K562 (cell line): ENCODE measurements around the gene TBL1XR1. TPM values are rescaled to one million over a fixed set of nuclear protein-coding genes. Genes with fewer than 3 reads are reported as not detected.

ENCODE experiments used
- CBX5 ChIP-seq: IDR thresholded peaks from 2 replicates; pipeline ENCODE4 v1.6.1; 2014; ENCODE audit warnings: low read depth, borderline replicate concordance
- CHD1 ChIP-seq: fragments of 200-600 bp; sonication (generic); IDR thresholded peaks from one replicate; pipeline ENCODE4 v1.6.1; 2012; ENCODE audit warnings: mild to moderate bottlenecking, moderate library complexity, low read length, inconsistent platforms
- CHD2 ChIP-seq: IDR thresholded peaks from 2 replicates; pipeline ENCODE4 v1.6.1; 2011; ENCODE audit warnings: low read depth, low read length
- DLX4 ChIP-seq: fragments of 250-450 bp; sonication (Bioruptor Pico); IDR thresholded peaks from 2 replicates; pipeline ENCODE4 v1.6.1; 2021; ENCODE audit warnings: mild to moderate bottlenecking
- EGR1 ChIP-seq: fragments of 450-650 bp; conservative IDR thresholded peaks from 2 replicates; pipeline ENCODE4 v1.6.1; 2017; ENCODE audit warnings: mild to moderate bottlenecking
- ETV6 ChIP-seq, 3 experiments: fragments of 150-350 bp in 1 of 3; sonication (generic) in 1 of 3; formaldehyde crosslinking in 1 of 3; IDR thresholded peaks; 2 replicates each; pipeline versions ENCODE4 v1.6.1 to v1.8.0; 2014 to 2022; ENCODE audit warnings: borderline replicate concordance in 2 of 3, low read depth in 2 of 3, antibody characterized with exemption in 1 of 3, low read length in 1 of 3, mild to moderate bottlenecking in 1 of 3, missing genetic modification reagents in 1 of 3
- FOXJ3 ChIP-seq: sonication (generic); formaldehyde crosslinking; IDR thresholded peaks from 2 replicates; pipeline ENCODE4 v1.4.0; 2020; ENCODE audit warnings: mild to moderate bottlenecking, missing genetic modification reagents
- HES1 ChIP-seq: fragments of 450-650 bp; IDR thresholded peaks from 2 replicates; pipeline ENCODE4 v1.6.1; 2016; ENCODE audit warnings: low read depth, mild to moderate bottlenecking, moderate library complexity
- JUN ChIP-seq, 2 experiments: sonication (generic) in 1 of 2; formaldehyde crosslinking in 1 of 2; IDR thresholded peaks; 2 replicates each; pipeline versions ENCODE4 v1.6.1 to v1.8.0; 2012 to 2022; ENCODE audit warnings: borderline replicate concordance in 2 of 2, mild to moderate bottlenecking in 2 of 2, improper control_type of control experiment in 1 of 2, low read depth in 1 of 2, low read length in 1 of 2, missing genetic modification reagents in 1 of 2
- MCM5 ChIP-seq: fragments of 450-650 bp; IDR thresholded peaks from 2 replicates; pipeline ENCODE4 v1.6.1; 2016; ENCODE audit warnings: low read depth
- PCBP2 ChIP-seq: fragments of 200-400 bp; formaldehyde crosslinking; IDR thresholded peaks from 2 replicates; pipeline ENCODE4 v1.6.1; 2018; ENCODE audit warnings: low read length, low read depth, mild to moderate bottlenecking, moderate library complexity; ENCODE audit not compliant: poor library complexity, severe bottlenecking
- PURB ChIP-seq: sonication (generic); formaldehyde crosslinking; IDR thresholded peaks from 2 replicates; pipeline ENCODE4 v1.9.0; 2021; ENCODE audit warnings: low read depth, mild to moderate bottlenecking, missing genetic modification reagents
- RBM22 ChIP-seq: fragments of 200-400 bp; formaldehyde crosslinking; IDR thresholded peaks from 2 replicates; pipeline ENCODE4 v1.6.1; 2018; ENCODE audit warnings: low read length, low read depth; ENCODE audit not compliant: poor library complexity, severe bottlenecking
- RERE ChIP-seq: sonication (generic); formaldehyde crosslinking; IDR thresholded peaks from 2 replicates; pipeline ENCODE4 v1.8.0; 2023; ENCODE audit warnings: missing genetic modification reagents, mild to moderate bottlenecking, borderline replicate concordance
- SNIP1 ChIP-seq: fragments of 450-650 bp; IDR thresholded peaks from 2 replicates; pipeline ENCODE4 v1.7.1; 2017; ENCODE audit warnings: low read depth, mild to moderate bottlenecking
- SREBF2 ChIP-seq: sonication (generic); formaldehyde crosslinking; IDR thresholded peaks from 2 replicates; pipeline ENCODE4 v1.4.0; 2020; ENCODE audit warnings: mild to moderate bottlenecking, missing genetic modification reagents
- TAF7 ChIP-seq: fragments of 450-650 bp; IDR thresholded peaks from 2 replicates; pipeline ENCODE4 v1.6.1; 2016; ENCODE audit warnings: missing genetic modification characterization, missing compliant biosample characterization
- TGIF2 ChIP-seq: sonication (generic); formaldehyde crosslinking; IDR thresholded peaks from 2 replicates; pipeline ENCODE4 v1.8.1; 2022; ENCODE audit warnings: mild to moderate bottlenecking, missing genetic modification reagents, moderate library complexity
- ZNF121 ChIP-seq: sonication (generic); formaldehyde crosslinking; conservative IDR thresholded peaks from 2 replicates; pipeline ENCODE4 v1.8.0; 2022; ENCODE audit warnings: missing genetic modification reagents
- ZNF23 ChIP-seq: fragments of 250-450 bp; sonication (Bioruptor Pico); IDR thresholded peaks from 2 replicates; pipeline ENCODE4 v1.4.0; 2020; ENCODE audit warnings: mild to moderate bottlenecking
- ZNF57 ChIP-seq: fragments of 450-650 bp; formaldehyde crosslinking; IDR thresholded peaks from 2 replicates; pipeline ENCODE4 v1.4.0; 2020; ENCODE audit warnings: mild to moderate bottlenecking, moderate library complexity
- ZNF583 ChIP-seq: fragments of 250-450 bp; sonication (Bioruptor Pico); IDR thresholded peaks from 2 replicates; pipeline ENCODE4 v1.4.0; 2020
- ZNF77 ChIP-seq: fragments of 250-450 bp; sonication (Bioruptor Pico); IDR thresholded peaks from 2 replicates; pipeline ENCODE4 v1.5.0; 2020
- polyA plus RNA-seq, 8 experiments: library from polyadenylated mRNA; depleted of rRNA in 4 of 8; stranded (reverse) in 5 of 8; unstranded in 3 of 8; fragments of >200 nt; fragmentation: Nextera tagmentation in 2 of 8; fragmentation: Illumina TruSeq in 1 of 8; extraction: Ambion mirVana in 2 of 8; extraction: Trizol in 1 of 8; gene quantifications; 2 replicates each; pipeline versions ENCODE4 v1.2.1 to v1.2.3, GENCODE V29; 2011 to 2014; ENCODE audit warnings: inconsistent platforms in 1 of 8, missing spikeins in 1 of 8
- total RNA-seq, 7 experiments: library from RNA; depleted of rRNA in 6 of 7; stranded (reverse); fragments of >200 nt in 6 of 7; fragmentation: Illumina TruSeq in 2 of 7; extraction: Trizol in 2 of 7; gene quantifications; 2 replicates each; pipeline versions ENCODE4 v1.2.1 to v1.2.3, GENCODE V29; 2011 to 2021; ENCODE audit warnings: low replicate concordance in 1 of 7

Gene TBL1XR1
- total and polyA plus RNA-seq, 9 of the 15 experiments (the other 6 are each of a cell fraction or from before 2014, with no cell fraction given): 19.6 to 171 (median 83.3) TPM

GRCh38 chr3:177197727-177198460, 612 bp upstream of the TBL1XR1 start (continued):
- TF ChIP-seq PCBP2: no peak
- no peak for TF ChIP-seq PURB (CRISPR knock-in tag)
- TF ChIP-seq TAF7 (tag): no peak
- TF ChIP-seq ZNF23 (CRISPR knock-in tag): no peak
- peak; percentile 33; the same call in 1 of the 2 replicates for TF ChIP-seq CHD2
- no peak for TF ChIP-seq ZNF583 (CRISPR knock-in tag)
- TF ChIP-seq JUN (IDR thresholded peaks at IDR 0.05; ENCODE audit: borderline replicate concordance, low read depth, low read length): no peak
- no peak for TF ChIP-seq JUN (CRISPR knock-in tag; IDR thresholded peaks at IDR 0.05; ENCODE audit: borderline replicate concordance)
- TF ChIP-seq CBX5: no peak
- TF ChIP-seq ZNF77: no peak
- no peak for TF ChIP-seq ETV6 (IDR thresholded peaks at IDR 0.05; ENCODE audit: borderline replicate concordance in 1 of 2, low read depth in 2 of 2, low read length in 1 of 2)
- TF ChIP-seq ETV6 (CRISPR knock-in tag; IDR thresholded peaks at IDR 0.05; ENCODE audit: borderline replicate concordance): no peak
- TF ChIP-seq TGIF2 (CRISPR knock-in tag): no peak
- no peak for TF ChIP-seq HES1
- TF ChIP-seq DLX4 (CRISPR knock-in tag): no peak
- peak; percentile 53 for TF ChIP-seq EGR1
- no peak for TF ChIP-seq ZNF121 (CRISPR knock-in tag)
- no peak for TF ChIP-seq SNIP1
- TF ChIP-seq FOXJ3: no peak
- TF ChIP-seq RBM22: no peak
- no peak for TF ChIP-seq ZNF57 (CRISPR knock-in tag)
- no peak for TF ChIP-seq MCM5
- TF ChIP-seq SREBF2 (CRISPR knock-in tag): no peak
- no peak for TF ChIP-seq CHD1
- no peak for TF ChIP-seq RERE (CRISPR knock-in tag)
